Stimulated activated naive CD4-positive, alpha-beta T cell treated with Interleukin-2 at 50 U/mL for 16 hours (primary cell): ENCODE measurements around the gene UBE2G2.

Experiments used
- DNase-seq: peaks from one replicate; lab custom pipeline; 2025; lab: John Stamatoyannopoulos, UW

The UBE2G2 gene

DNA sequence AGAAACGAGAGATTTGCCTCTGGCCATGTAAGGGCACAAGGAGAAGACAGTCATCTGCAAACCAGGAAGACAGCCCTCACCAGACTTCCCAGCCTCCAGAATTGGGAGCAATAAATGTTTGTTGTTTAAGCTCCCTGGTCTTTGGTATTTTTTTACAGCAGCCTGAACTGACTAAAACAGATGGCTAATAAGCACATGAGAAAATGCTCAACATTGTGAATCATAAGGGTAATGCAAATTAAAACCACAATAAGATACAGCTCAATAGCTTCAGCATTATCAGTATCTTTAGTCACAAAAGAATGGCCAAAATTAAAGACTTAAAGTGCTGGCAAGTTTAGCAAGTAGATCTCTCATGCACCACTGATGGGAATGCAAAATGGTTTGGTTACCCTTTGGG lies 11.7 kb downstream of the UBE2G2 start:
- DNase-seq = no peak

DNA sequence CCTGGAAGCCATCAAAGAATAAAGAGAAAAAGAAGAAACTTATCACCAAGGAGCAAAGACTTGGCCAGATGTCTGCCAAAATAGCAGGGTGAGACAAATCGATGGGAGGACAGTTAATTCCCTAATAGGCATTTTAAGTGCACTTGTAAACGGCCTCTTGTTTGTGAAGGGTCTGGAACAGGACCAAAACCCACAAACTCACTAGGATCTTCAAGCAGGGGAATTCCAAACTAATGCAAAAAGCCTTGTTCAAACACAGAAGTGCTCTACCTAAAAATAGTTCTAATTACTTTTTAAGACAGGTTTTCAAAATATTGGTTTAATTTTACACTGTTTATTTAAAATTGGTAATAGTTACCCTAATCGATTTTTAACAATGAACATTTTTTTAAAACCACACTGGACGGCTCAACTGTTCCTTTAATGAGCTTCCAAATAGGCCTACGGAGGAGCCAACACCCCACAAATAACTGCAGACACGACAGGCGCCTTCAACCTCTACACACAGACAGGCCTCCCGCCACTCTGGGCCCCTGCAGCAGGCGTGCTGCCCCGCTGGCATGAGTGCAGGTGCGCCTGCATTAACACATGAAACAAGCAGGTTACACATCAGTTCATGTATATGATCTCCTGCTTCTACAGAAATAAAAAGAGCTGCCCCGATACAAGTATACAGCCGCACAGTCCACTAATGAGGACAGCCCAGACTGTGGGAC lies 15.8 kb downstream of the UBE2G2 start:
- DNase-seq = no peak

DNA sequence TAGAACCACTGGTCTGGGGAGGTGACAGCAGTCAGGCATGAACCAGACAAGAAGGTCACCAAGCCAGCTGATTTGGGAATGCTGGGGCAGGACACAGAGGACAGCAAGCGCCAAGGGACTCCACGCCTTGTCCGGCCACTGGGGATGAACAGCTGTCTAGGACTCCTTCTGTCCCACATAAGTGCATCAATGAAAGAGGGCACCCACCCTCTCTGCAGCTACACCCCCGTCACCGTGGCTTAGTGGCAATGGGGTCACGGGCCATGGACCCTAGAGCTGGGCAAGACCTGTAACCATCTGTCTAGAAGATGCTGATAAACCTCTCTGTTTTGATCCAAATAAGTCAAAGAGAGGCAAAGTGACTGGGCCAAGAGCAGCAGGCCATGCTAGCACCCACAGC lies 16.8 kb downstream of the UBE2G2 start:
- DNase-seq = no peak

DNA sequence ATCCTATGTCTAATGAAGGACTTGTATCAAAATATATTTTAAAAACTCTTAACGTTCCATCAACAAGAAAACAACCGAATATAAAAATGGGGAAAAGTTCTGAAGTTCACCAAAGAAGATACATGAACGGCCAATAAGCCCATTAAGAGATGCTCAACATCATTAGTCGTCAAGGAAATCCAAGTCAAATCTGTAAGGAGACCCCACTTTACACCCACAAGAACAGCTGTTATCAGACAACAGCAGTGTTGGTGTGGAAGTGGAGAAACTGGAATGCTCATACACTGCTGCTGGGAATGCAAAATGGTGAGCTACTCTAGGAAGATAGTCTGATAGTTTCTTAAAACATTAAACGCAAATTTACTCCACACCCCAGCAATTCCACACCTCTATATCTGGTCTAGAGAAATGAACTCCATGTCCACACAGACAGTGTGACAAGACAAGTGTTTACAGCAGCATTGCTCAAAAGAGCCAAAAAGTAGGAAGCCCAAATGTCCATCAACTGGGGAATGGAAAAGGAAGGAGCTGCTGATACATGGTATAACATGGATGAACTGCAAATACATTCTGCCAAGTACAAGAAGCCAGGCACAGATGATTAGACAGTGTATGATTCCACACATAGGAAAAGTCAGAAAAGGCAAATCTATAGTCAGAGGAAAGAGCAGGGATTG lies 18.5 kb downstream of the UBE2G2 start:
- DNase-seq = no peak

DNA sequence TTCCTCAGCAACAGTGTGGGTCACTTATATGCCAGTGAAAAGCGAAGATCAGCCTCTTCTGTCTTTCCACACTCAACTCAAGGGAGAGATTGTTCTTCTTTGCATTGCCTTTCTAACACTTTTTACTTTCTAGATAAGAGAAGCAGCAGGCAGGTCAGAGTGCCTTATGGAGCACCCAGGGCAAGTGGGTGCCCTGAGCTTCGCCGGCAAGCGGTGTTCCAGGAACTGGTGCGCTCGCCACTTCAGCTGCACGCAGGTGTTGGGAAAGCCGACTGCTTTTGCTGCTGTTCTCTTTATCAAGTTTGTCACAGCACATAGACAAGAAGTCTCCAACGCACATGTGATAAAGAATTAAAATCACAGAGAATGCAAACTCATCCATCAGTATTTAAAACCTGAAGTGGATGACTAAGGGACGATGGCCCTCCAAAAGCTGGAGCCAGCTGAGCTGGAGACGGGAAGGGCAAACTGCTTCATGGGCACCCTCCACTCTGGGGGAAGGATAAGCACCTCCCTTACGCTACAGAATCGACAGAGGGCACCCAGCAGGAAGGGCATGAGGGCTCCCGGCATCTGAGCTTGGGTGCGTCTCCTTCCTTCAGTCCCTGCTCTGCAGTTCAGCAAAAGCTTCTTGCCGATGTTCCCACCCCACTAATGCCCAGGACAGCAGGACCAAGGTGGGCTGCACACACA lies 20.7 kb downstream of the UBE2G2 start:
- DNase-seq = no peak

DNA sequence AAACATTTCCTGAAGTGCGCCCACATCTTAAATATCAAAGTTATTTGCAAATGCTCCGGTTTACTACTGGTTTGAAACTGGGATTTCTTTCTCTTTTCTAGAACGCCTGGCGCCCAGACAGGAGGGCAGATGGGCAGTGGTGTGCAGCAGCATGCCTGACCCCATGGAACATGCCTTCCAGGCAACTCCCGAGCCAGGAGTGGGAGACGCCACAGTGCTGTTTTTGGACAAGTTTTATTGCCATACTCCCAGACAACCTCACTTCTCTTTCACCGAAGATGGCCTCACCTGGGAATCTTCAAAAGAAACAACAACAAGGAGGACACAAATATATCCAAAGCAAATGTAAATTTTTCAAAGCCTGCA lies 21.5 kb downstream of the UBE2G2 start:
- DNase-seq = no peak

DNA sequence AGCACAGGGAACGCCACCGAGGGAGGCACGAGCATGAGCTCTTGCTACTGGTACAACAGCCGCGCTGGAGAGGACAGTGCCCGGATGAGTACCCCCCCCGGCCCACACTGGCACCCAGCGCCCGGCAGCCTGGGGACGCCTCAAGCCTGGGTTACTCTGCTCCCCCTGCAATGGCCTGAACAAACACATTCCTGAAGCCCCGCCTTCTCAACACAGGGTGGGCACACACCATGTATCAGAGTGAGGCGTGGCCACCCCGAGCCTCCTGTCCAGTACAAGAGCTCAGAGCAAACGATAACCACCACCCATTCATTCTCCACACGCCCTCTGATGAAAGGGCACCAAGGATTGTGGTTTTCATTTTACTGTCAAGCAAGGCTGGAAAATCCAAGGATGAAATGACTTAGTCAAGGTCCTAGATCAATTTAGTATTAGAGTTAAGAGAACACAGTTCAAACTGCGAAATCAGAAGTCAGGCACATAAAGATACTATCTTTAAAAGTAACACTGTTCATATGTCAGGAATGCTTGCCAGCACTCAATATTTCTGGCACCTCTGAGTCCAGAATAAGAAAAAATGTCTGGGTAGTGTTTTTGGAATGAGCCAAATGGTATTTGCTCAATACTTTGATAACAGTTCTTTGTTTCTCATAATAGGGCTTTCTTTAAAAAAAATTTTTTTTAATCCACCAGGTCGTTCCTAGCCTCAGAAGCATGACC lies 22.0 kb downstream of the UBE2G2 start:
- no peak for DNase-seq

DNA sequence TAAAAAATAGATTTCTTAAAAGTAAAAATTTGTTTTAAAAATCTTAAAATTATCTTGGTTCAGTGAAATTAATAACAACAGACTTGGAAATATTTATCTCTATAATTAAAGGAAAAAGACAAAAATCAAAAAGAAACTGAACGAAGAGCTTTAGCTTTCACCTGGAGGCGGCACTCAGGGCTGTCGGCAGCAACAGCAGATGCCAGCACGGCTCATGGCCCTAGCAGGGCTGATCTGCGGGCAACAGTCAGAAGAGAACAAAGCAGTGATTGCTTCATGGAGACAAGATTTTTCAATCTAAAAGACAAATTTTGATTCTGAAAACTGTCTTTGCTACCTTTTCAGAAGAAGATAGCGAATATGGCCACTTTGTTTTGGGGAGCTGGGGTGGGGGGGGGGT lies 22.6 kb downstream of the UBE2G2 start:
- DNase-seq = no peak

DNA sequence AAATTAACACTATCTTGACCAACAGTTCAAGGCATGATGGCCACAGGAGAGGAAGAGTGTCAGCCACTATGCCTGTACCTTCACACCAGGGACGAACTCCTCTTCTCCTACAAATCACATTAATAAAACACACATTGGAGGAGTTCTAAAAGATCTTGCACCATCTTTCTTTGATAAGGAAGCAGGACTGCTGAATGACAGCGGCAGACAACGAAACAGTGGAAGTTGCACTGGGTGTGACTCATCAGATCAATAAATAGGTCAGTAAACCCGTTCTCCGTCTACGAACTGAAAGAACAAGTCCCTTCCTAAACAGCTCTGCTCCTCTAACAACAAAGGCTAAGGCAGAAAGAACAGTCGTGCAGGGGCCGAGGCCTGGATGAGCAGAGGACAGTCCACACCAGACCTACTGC lies 23.1 kb downstream of the UBE2G2 start:
- DNase-seq = no peak

DNA sequence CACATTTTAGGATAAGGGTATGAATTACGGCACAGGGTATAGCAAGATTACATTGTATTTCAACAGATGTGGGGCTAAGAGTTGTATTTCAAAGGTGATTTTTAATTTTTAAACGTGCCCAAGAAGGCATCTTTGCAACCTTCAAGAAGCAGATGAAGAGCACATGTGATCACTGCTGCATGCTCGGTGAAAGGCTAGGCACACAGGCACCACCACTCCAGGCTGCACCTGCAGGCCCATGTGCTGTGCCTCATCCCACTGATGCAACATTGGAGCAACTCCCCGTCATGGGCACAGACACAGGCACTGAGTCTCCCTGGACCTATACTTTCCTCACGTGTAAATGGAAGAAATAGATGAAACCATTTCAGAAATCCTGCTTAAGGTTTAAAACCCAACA lies 23.5 kb downstream of the UBE2G2 start:
- no peak for DNase-seq

DNA sequence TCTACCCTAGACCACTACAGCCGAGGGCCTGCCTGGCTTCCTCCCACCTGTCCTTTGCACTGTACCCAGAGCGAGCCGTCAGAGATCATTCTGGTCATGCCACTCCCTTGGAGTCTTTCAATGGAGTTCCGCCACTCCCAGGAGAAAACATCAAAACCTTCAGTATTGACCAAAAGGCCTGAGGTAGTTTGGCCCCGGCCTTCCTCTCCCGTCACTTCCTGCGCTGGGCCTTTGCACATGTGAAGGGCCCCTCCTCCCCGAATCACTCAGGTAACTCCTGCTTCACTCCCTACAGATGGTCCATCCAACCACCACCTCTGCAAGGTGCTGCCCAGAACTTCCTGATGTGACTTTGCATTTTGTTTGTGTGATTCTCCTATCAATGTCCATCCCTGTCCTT lies 26.6 kb downstream of the UBE2G2 start:
- no peak for DNase-seq

DNA sequence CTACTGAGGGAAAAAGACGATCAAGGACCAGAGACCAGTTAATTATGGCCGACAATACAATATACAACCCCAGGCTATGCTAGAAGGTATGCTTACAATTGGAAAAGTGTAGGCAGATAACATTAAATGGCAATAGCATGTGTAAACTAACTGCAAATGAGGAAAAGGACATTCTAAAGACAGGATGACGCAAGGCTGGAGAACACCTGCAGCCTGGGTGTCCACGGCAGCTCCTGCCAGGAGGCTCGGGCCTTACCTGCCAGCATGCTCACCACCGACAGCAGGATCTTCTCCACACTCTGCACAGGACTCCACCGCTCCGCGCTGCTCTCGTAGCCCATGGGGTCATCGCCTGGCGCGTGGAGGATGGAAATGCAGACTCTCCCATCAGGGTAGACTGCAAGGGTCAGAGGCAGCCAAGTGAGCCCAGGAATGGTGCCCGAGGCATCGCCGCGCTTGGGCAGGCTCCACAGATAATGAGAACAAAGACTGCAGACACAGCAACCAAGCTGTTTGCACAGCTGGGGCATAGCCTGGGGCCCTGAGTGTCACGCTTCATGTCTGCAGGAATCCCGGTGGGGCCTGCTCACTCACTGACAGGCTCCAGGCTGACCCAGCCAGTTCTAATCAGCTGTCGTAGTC lies 28.2 kb downstream of the UBE2G2 start:
- DNase-seq = no peak

DNA sequence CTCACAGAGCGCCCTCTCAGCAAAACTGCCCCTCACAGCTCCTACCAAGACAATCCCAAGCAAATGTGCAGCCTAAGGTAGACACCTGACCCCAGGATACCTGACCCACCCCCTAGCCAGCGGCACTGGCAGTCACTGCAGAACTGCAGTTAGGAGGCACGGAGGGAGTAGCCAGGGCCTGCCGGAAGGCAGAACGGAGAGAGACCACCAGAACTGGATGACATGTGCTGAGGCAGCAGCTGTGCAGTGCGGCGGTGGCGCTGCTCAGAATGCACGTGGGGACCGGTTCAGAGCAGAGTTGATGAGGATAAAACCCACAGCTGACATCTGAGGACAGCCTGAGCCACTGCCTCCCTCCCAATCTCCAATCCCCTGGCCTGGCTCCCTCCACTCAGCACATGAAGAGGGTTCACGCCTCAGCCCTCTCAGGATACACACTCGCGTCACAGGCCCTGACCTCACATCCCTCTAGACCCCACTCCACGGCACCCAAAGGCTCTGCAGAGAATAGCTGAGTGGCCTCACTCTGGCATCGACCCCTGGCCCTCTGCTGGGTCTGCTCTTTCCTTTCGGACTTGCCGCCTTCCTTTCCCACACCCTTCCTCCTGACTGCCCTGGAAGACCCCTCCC lies 29.6 kb downstream of the UBE2G2 start:
- no peak for DNase-seq

DNA sequence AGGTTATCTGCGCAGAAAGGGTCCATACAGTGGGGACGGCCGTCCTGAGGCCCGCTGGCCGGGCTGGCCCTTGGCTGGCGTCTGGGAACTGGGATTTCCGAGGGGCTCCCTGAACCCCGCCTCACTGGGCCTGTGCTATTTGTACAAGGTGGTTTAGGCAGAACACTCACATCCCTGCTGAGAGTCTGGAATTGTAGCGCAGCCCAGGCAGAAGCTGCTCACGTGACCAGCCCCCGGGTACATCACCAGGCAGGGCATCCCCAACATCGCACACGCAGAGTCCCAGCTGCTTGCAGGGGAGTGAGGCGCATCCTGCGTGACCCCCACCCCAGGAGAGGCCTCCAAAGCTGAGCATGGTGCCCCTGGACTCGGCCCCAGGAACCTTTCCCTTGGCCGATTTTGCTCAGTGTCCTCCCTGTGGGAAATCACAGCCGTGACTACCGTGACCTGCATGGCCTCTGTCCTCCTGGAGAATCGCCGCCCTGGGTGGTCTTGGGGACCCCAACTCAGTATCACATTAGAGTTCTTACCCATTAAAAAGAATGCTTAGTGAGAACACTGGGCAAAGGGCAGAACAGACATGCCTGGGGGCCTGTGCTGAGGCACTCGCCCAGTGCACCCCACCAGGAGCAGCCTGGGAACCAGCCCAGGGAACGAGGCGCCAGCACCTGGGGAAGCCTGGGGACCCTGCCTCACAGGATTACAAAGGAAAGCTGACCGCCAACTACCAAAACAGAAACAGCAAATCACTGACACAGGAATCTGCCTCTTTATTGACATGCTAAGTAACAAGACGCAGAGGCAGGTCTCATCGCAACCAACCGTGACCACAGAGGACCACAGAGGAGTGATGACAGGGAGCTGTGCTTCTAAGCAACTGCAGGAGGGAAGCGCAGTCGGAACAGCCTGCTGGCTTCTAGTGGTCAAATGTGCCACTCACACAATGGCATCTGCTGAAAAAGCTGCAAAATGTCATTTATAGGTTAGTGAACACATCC lies 33.5 kb downstream of the UBE2G2 start:
- DNase-seq = no peak

DNA sequence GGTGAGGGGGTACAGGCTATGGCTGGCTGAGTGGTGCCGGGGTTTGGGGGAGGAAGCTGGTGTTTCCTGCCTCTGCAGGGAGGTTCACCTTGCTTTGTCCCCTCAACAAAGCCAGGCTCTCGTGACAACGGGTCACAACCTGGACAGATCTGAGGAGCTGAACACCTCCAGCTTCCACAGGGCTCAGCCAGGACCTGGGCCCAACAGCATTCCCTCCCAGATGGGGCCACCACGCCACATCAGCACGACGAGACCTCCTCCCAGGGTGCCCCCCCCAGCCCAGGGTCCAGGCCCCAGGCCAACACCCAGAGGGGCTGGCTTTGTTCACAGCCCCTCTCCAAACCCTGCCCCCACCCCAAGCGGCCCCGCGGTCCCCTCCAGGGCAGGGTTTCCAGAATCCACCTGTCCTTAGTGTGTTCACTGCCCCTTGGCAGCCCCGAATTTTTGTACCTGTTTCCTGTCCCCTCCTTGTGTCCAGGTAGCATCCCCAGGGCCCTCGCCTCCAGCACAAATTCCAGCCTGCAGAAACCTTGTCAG lies 34.7 kb downstream of the UBE2G2 start:
- DNase-seq = no peak

DNA sequence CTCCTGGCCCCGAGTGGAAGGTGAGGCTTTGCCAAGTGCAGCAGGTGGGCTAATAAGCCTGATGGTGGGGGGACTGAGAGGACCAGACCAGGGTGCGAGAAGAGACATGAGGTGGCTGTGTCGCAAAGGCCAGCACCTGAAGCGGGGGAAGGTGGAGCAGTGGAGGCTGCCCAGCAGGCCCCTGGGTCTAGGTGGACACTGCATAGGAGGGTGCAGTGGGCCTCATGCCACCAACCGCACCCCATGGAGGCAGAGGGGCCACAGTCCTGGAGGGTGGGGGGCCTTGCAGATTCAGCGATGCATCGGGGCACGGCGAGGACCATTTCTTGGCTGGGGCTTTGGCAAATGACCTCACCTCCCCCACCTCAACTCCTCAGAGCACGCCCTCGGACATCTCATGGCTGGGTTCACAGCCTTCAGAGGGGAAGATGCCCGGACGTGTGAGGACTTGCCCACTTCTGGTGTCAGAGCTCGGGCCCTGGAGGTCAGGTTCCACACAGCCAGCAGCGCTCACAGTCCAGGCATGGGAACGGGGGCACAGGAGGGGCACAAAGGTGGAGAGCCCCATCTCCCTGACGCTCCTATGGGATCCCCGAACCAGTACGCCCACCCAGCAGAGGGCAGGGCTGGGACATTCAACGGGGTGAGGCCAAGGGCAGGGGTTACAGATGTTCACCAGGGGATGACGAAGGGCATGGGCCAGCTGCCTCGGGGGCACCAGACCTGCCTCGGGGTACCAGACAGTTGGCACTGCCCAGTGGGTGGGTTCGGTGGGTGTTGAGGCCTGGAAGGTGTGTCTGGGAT lies 35.4 kb downstream of the UBE2G2 start:
- DNase-seq = no peak

DNA sequence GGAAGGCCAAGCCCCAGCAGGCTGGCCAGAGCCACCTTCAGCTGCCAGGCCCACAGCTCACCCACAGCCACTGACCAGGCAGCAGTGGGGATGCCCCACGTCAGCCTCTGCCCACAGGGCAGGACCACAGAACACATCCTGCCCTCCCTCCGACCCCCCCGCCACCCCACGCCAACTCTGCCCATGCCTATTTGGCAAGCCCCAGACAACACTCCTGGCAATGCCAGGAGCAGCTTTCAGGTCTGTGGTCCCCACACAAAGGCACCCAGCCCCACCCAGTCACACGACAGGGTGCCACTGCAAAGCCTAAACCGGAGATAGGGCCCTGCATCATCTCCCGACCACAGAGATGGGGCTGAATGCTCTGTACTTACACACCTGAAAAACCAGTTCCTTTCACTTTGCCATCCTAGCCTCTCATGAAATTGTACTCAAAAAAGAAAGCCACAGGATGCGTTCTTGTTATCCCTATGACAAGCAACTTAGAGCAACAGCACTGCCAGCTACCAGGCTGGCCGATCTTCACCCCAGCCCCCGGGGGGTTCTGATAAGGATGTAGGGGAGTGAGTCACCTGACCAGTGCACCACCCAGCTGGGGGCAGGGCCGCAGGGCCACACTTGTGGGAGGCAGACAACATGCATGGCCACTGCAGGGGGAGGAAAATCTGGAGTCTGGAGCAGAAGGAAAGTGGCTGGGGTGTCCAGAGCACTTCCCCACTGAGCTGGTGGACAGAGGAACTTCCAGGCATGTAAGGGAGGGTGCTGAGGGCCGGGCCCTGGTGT lies 36.2 kb downstream of the UBE2G2 start:
- DNase-seq = no peak
